NCI-H460 (cell line): Measurements from ENCODE around the gene ASS1. TPM values are rescaled to one million over a fixed set of nuclear protein-coding genes. Genes with fewer than 3 reads are reported as not detected.

Source experiments
- DNase-seq: peaks from one replicate; pipeline ENCODE4 v3.0.0-alpha.2; 2016; ENCODE audit warnings: low read depth; ENCODE audit errors: extremely low read depth
- total RNA-seq: library from RNA; depleted of rRNA; stranded (reverse); fragments of >200 nt; shearing (Covaris generic); gene quantifications from 2 replicates; pipeline ENCODE4 v1.2.3, GENCODE V29; 2014

The ASS1 gene
- total RNA-seq, 1 experiment from 2014 or later: 395 TPM

- DNase-seq: no peak
These were observed 81.6 kb downstream of the ASS1 start for GRCh38 chr9:130526193-130526853.

DNA sequence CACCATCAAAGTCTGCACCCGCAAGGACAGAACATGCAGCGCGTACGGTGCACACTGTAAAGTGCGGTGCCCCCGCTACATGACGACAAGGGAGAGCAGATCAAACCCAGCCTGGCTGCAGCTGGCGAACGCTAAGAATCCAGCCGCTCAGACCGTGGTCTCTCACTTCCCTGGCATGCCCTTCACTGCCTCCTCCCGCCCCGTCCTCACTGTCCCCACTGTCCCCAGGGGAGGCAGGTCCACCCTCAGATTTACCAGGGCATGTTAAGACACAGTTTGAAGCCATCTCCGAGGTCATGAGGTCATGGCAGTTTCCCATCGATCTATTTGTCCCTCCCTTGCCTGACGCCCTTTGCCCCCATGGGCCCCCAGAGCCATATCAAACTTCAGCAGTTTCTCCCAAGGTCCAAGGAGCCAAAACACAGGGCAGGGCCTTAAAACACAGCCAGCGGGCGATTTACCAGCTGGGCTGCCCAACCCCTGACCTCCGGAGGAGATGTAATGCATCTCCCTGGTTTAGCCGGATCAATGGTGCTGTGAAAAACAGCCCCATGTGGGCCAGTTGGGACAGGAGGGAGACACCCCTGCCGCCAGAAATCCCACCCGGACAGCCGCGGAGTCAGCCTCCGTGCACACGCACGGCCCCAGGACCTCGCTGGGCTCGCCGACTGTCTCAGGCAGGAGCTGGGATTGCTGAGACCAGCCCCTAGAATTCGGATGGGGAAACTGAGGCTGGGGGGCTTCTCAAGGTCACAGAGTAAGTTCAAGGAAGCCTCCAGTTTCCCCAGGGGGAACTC lies 82.3 kb downstream of the ASS1 start:
- no peak for DNase-seq

DNA sequence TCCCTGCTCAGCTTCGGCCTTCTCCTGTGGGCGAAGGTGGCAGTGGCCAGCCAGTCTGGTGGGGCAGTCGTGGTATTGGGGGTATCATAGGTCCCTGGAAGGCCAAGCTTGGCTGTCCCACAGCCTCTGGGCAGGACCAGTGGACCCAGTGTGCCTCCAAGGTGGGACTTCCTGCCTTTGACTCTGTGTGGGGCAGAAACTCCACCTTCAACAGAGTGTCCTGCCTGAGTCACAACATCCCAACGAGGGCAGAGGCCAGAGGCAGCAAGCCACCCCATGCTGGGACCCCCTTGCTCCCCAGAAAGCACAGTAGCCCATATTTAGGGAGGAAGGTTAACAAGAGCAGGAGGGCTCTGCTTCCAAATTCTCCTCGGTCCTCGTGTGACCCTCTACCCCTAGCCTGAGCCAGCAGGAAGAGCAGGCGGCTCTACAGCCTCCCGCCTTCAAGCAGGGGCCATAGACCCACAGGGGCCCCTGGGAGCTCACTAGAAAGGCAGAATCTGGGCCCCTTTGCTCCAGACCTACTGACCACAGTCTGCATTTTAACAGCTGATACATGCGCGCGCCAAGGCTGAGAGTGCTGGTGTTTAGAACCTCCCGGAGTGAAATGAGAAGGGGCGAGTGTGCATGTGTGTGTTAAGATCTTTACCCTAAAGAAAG lies 83.0 kb downstream of the ASS1 start:
- DNase-seq: no peak

GRCh38 chr9:130528674-130529073 lies 83.9 kb downstream of the ASS1 start:
- DNase-seq: no peak

- DNase-seq: no peak
These were observed 86.2 kb downstream of the ASS1 start for GRCh38 chr9:130530938-130531337.

- DNase-seq: no peak
These were observed 86.9 kb downstream of the ASS1 start for GRCh38 chr9:130531670-130532069.

GRCh38 chr9:130532426-130533080 lies 87.8 kb downstream of the ASS1 start:
- no peak for DNase-seq

GRCh38 chr9:130535818-130536521 lies 91.2 kb downstream of the ASS1 start:
- DNase-seq: no peak

GRCh38 chr9:130536701-130537107 lies 91.9 kb downstream of the ASS1 start:
- no peak for DNase-seq

DNA sequence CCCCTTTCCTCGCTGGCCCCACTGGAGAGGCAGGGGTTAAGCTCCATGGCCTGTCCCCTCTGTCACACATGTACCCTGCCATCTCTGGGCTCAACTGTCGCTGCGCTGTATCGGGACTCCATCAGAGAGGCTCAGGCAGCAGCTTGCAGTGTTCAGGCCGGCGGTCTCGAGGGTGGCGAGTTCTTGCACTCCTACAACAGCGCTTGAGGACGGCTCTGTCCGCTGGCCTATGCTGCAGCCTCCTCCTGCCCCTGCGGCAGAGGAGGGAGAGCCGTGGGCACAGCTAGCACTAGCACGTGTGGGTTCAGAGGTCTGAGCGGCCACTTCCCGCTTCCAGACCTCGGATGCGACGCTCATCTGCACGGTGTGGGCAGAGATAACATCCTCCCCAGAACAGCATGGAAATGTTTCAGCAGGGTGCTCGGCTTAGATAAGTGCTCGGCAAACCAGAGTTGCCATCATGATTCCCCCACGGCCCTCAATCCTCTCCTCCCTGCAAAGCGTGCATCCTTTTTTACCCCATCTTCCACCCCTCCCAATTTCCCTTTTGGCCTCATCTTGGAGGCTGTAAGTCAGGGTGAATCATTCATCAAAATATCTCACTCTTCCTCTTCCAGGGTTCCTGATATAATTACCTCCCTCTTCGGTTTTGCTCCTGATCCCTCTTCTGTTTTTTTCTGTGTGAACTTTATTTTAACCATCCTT lies 92.7 kb downstream of the ASS1 start:
- DNase-seq: no peak

DNA sequence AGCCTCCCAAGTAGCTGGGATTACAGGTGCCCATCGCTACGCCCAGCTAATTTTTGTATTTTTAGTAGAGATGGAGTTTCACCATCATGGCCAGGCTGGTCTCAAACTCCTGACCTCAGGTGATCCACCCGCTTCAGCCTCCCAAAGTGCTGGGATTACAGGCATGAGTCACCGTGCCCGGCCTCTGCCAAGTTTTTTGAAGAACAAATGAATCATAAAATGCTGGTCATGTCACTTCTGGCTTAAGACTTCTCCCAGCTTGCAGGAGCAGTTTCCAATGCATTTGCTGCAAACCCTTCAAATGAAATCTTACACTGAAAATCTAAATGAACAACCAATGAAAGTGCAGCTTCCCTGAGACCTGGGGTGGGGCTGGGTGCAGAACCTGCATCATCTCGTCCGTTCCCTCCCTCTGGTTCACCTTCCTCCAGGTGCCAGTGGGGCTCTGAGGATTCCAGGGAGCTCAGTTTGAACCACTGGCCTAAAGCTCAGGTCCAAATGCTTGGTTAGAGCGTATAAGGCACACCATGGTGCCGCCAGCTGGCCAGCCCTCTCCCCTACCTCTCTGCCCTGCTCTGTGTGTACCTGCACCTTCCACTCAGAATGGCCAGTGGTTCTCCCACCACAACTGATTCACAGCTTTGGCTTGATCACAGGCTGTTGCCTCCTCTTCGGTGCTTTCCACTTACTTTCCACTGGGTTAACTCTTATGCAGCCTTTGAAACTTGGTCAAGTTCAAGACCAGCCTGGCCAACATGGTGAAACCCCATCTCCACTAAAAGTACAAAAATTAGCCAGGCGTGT lies 94.9 kb downstream of the ASS1 start:
- DNase-seq: peak; percentile 29

- DNase-seq: no peak
These were observed 96.8 kb downstream of the ASS1 start for GRCh38 chr9:130541533-130541932.

DNA sequence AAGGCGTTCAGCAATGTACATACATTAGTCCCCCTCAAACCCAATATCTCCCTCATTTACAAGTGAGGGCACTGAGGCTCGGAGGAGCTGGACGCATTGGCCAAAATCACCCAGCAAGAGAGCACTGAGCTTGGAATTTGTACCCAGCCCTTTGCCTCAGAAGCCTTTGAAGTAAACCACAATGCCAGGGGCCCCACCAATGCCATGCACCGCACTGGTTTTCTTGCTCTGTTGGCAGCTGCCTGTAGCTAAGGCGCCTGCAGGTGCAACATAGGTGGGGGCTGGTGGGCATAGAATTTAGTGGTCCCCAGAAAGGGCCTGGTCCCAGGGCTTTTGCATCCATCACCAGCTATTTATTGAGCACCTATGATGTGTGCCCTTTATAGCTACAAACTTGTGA lies 97.3 kb downstream of the ASS1 start:
- no peak for DNase-seq

DNA sequence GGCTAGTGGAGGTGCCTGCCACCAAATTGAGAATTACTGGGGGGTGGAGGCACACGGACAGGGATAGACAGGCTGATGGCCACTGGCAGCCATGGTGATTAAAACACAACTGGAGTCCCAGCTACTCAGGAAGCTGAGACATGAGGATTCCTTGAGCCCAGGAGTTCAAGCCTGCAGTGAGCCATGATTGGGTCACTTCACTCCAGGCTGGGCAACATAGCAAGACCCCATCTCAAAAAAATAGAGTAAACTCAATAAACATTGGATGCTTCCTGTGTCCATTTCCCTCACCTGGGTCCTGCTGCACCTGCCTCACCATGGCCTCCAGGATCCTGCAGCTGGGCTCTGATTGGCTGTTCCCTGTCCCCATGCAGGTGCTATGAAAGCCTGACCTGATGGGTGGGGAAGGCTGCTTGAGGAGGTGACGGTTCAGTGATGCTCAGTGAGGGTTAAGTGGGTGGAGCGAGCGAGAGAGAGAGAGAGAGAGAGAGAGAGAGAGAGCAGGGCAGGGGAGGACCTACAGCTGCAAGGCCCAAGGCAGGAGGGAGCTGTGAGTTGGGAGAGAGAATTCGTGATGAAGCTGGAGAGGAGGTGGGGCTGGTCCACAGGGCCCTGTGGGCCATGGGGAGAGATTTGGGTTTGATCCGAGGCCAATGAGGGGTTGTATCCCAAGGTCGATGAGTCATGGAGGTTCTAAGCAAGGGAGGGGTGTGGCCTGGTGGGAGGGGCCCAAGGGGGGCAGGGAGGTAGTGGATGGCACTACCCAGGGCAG lies 97.9 kb downstream of the ASS1 start:
- no peak for DNase-seq

DNA sequence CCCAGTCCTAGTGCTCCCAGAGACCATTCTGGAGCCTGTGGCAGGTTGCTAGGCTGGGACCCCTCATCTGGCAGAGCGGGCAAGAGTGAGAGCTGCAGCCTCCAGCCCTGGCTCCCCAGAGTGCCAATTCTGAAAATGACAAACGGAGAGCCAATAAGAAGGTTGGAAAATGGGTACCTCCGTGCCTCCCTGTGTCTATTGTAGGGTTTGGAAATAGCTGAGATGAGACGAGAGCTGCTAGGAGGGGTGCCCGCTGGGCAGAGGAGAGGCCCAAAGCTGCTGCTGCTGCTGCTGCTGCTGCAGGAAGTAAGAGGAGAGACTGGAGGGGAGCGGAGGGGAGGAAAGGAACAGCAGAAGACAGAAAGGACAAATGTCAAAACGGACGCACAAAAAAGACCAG lies 98.6 kb downstream of the ASS1 start:
- DNase-seq: no peak

DNA sequence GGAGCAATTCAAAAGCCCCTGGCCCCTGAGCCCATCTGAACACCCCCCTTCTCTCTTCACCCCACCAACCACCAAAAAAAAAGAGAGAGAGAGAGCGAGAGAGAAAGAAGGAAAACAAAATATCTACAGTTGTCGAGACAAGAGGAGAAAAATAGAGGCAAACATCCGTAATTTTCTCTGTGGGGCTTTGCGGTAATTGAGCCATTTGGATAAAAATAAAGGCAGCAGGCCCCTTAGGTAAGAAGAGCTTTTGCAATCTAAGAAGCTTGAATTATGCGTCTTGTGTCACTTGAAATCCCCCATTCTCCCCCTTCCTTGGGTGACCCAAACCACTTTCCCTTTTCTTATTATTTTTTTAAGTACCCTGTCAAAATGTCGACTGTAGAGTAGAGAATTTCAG lies 99.1 kb downstream of the ASS1 start:
- DNase-seq: no peak

DNA sequence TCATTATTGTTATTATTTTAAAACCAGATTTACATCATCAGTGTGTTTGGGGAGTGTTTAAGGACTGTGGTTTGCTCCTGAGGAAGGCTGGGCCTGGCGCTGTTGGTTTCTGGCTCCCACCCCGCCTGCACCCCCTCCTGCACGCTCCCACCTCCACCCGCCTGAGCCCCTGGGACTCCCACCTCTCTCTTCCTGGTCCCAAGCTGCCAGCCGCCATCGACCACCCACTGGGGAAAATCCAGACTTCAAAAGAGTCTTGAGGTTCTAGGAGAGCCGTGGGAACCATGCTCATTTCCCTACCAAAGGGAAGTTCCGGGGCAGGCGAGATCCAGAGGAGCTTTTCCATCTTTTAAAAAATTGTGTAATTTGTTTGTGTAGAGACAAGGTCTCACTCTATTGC lies 99.6 kb downstream of the ASS1 start:
- DNase-seq: no peak

GRCh38 chr9:130548103-130548502 lies 103.3 kb downstream of the ASS1 start:
- DNase-seq: no peak
